OCI-LY7 (cell line): ENCODE measurements around the gene WIPF2. TPM values are rescaled to one million over a fixed set of nuclear protein-coding genes. Genes with fewer than 3 reads are reported as not detected.

Experiments
- BruUV-seq: library from RNA; stranded (reverse); fragments of 400-500 nt; replicated peaks from 2 replicates; lab custom pipeline; 2021; lab: Mats Ljungman, UMichigan
- CTCF ChIA-PET: fragments of 300-600 bp; sonication (Branson Sonifier 250); formaldehyde crosslinking; loops from one replicate; lab custom pipeline; 2022; ENCODE audit warnings: antibody characterized with exemption; ENCODE audit not compliant: unreplicated experiment; lab: Charles Lee
- POLR2A ChIA-PET: fragments of 300-600 bp; sonication (Branson Sonifier 250); formaldehyde crosslinking; loops from one replicate; lab custom pipeline; 2022; ENCODE audit warnings: antibody characterized with exemption; lab: Charles Lee
- DNase-seq: peaks from one replicate; pipeline ENCODE4 v3.0.0-alpha.2; 2015; ENCODE audit warnings: low spot score
- H2AFZ ChIP-seq: fragments of 200-600 bp; sonication (generic), shearing (Covaris generic); 2 replicates; pipeline ENCODE4 v1.6.1; 2014; ENCODE audit warnings: mild to moderate bottlenecking, antibody characterized with exemption, low read length, moderate library complexity
- H3K27ac ChIP-seq: fragments of 200-600 bp; sonication (generic); 2 replicates; pipeline ENCODE4 v1.5.1; 2014; ENCODE audit warnings: mixed run types, low read depth, mild to moderate bottlenecking, moderate library complexity, low read length, inconsistent platforms; ENCODE audit not compliant: poor library complexity, severe bottlenecking
- H3K36me3 ChIP-seq: fragments of 200-600 bp; sonication (generic); 2 replicates; pipeline ENCODE4 v1.6.1; 2014; ENCODE audit warnings: mild to moderate bottlenecking, antibody characterized with exemption, low read length, moderate library complexity, mixed read lengths; ENCODE audit not compliant: insufficient read depth
- H3K4me1 ChIP-seq: fragments of 200-600 bp; sonication (generic); 2 replicates; pipeline ENCODE4 v1.5.1; 2014; ENCODE audit warnings: mild to moderate bottlenecking, low read length; ENCODE audit not compliant: insufficient read depth, poor library complexity, severe bottlenecking
- H3K4me2 ChIP-seq: fragments of 200-600 bp; sonication (generic); 2 replicates; pipeline ENCODE4 v1.6.1; 2014; ENCODE audit warnings: mild to moderate bottlenecking, low read length
- H3K4me3 ChIP-seq: fragments of 200-600 bp; sonication (generic); 2 replicates; pipeline ENCODE4 v1.5.1; 2014; ENCODE audit warnings: mild to moderate bottlenecking, low read depth, low read length; ENCODE audit not compliant: poor library complexity, severe bottlenecking
- H3K79me2 ChIP-seq: fragments of 200-600 bp; sonication (generic); 2 replicates; pipeline ENCODE4 v1.6.1; 2016; ENCODE audit warnings: low read depth, mild to moderate bottlenecking, low read length, moderate library complexity, mixed read lengths; ENCODE audit not compliant: insufficient read depth
- H3K9me2 ChIP-seq: fragments of 200-600 bp; sonication (generic); 2 replicates; pipeline ENCODE4 v1.6.1; 2016; ENCODE audit warnings: mild to moderate bottlenecking, low read length, mixed read lengths; ENCODE audit not compliant: insufficient read depth
- H3K9me3 ChIP-seq: fragments of 200-600 bp; sonication (generic); 2 replicates; pipeline ENCODE4 v1.6.1; 2014; ENCODE audit warnings: mild to moderate bottlenecking, mixed run types, low read length, mixed read lengths
- H4K20me1 ChIP-seq: fragments of 200-600 bp; sonication (generic); 2 replicates; pipeline ENCODE4 v1.6.1; 2014; ENCODE audit warnings: mild to moderate bottlenecking, antibody characterized with exemption, low read length, moderate library complexity, mixed read lengths; ENCODE audit not compliant: insufficient read depth
- EZH2phosphoT487 ChIP-seq: fragments of 200-600 bp; sonication (generic); IDR thresholded peaks from 2 replicates; pipeline ENCODE4 v1.6.1; 2018; ENCODE audit warnings: low read depth, borderline replicate concordance, mild to moderate bottlenecking, mixed run types, antibody characterized with exemption, low read length, moderate library complexity, mixed read lengths
- intact Hi-C: fragments of 100-400 bp; cut with micrococcal nuclease; formaldehyde crosslinking; loops from one replicate; pipeline ENCODE4 v1.10.0; 2022; ENCODE audit not compliant: unreplicated experiment
- total RNA-seq, 2 experiments: library from RNA; depleted of rRNA in 1 of 2; stranded (reverse); fragments of >200 nt in 1 of 2; shearing (Covaris generic) in 1 of 2; gene quantifications; 2 replicates each; pipeline ENCODE4 v1.2.3, GENCODE V29; 2014 to 2022
- TF ChIP-seq, protein P1 (sequence below): fragments of 200-600 bp; sonication (generic); conservative IDR thresholded peaks from 2 replicates; pipeline ENCODE4 v1.5.1; 2014; ENCODE audit warnings: mild to moderate bottlenecking, antibody characterized with exemption, low read length, moderate library complexity, mixed read lengths

The WIPF2 gene
- total RNA-seq, 2 experiments from 2014 or later = 4.7 to 20.3 TPM

DNA sequence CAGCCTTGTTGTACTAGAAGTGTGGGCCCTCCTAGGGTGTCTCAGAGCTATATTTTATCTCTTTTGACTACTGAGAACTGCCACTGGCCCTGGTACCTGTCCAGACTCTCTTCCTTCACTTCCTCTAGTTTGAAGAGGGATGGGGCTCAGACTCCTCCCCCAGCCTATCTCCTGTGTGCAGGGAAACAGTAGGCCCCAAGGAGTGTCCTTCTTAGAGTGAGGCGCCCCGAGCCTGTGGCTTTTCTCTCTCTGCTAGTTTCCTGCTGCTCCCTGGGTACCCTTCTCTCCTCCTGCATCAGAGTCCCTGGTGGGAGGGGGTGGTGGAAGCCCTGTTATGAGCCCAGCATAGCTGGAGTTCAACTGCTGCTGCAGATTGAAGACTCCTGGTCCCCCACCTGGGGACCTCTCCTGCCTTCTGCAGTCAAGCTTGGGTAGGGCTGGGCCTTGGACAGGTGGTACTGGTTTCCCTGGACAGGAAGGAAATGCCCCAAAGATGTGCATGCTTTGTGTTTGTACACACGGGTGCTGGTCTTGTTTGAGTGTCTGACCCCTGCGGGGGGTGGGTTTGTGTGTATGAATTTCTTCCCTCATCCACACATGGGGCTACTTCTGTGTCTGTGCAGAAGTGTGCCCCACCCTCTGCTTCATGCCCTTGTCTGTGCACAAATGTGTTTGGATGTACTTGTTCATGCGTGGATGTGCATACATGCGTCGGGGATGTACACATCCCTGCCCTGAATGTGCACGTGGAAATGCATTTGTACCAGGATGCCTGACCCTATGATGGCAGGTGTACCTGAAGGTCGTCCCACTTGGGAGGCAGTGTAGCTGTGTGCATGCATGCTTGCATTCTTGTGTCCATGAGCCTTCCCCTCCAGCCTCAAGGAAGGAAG lies 96.8 kb downstream of the WIPF2 start:
- H4K20me1 ChIP-seq = no peaks in the 10 kb centered on the region
- no TSS peak for BruUV-seq
- intact Hi-C loops = no loop called here

DNA sequence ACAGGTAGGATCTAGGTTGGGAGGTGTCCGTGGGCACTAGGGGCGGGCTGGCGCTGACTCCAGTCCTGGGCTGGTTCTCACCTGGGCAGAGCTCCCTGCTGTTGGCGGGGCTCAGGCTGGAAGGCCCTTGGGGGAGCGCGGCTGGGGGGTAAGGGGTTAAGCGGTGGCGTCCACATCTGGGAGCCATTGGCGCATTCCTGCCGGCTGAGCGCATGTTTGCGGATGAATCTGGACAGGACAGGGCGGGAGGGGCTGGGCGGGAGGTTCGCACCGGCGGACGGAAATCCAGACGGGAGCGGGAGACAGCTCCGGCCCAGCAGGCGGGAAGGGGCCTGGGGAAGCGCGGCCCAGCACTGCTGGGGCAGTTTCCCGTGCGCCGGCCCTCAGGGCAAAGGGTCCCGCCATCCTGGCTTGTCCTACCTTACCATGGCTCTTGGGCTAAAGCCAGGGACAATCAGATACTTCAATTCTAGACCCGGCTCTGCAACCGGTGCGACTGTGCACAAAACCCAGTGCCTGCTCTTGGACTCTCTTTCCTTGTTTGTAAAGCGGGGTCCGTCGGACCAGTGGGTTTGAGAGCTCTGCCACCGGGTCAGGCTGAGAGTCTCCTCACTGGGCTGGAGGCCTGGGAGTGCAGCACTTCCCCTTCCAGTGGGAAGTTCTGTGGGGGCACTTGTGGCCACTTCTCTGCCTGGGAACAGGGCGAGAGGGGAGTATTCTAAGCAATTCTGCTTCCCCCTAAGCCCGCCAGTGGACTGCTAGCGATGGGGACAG lies 97.7 kb downstream of the WIPF2 start:
- Histone ChIP-seq H4K20me1 (peaks cover 4% of the 10 kb centered on the region; the same call in 1 of the 2 replicates), H3K4me1 (peaks cover 49% of the 10 kb centered on the region), H2AFZ (no peak overlapping the region), H3K9me3 (no peaks in the 10 kb centered on the region), H3K79me2 (no peaks in the 10 kb centered on the region), H3K36me3 (no peaks in the 10 kb centered on the region), H3K4me3 (no peak overlapping the region), H3K9me2 (no peaks in the 10 kb centered on the region), H3K4me2 (peak overlapping the region; percentile 93), H3K27ac (no peak overlapping the region)
- POLR2A ChIA-PET = interaction anchor here (0.6 to 1.2 kb wide), 4 partner anchors 8 to 125 kb away, joined by 3 to 4 read pairs (median 3); partner anchors contain the start of gene RARA
- CTCF ChIA-PET = interaction anchor here (0.6 to 1.6 kb wide), 4 partner anchors 9 to 127 kb away, joined by 3 to 9 read pairs (median 4); no protein-coding TSS in a partner anchor
- TF ChIP-seq, protein P1, sequence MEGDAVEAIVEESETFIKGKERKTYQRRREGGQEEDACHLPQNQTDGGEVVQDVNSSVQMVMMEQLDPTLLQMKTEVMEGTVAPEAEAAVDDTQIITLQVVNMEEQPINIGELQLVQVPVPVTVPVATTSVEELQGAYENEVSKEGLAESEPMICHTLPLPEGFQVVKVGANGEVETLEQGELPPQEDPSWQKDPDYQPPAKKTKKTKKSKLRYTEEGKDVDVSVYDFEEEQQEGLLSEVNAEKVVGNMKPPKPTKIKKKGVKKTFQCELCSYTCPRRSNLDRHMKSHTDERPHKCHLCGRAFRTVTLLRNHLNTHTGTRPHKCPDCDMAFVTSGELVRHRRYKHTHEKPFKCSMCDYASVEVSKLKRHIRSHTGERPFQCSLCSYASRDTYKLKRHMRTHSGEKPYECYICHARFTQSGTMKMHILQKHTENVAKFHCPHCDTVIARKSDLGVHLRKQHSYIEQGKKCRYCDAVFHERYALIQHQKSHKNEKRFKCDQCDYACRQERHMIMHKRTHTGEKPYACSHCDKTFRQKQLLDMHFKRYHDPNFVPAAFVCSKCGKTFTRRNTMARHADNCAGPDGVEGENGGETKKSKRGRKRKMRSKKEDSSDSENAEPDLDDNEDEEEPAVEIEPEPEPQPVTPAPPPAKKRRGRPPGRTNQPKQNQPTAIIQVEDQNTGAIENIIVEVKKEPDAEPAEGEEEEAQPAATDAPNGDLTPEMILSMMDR = no peak
- TF ChIP-seq EZH2phosphoT487 = no peak
- intact Hi-C loops = no loop called here
- BruUV-seq = no TSS peak
- DNase-seq = no peak

More for the DNA sequence above, 96.8 kb downstream of the WIPF2 start:
- no peak overlapping the region for H3K4me2 ChIP-seq
- no peak for DNase-seq
- no peaks in the 10 kb centered on the region for H3K9me2 ChIP-seq
- no peaks in the 10 kb centered on the region for H3K36me3 ChIP-seq
- H3K79me2 ChIP-seq = no peaks in the 10 kb centered on the region
- no peak overlapping the region for H2AFZ ChIP-seq
- H3K4me3 ChIP-seq = no peak overlapping the region
- H3K27ac ChIP-seq = no peak overlapping the region
- ChIA-PET POLR2A (interaction anchor here (1.0 to 1.2 kb wide), 2 partner anchors 9 to 19 kb away, joined by 3 read pairs; no protein-coding TSS in a partner anchor), CTCF (interaction anchor here (1.6 kb wide), 1 partner anchor 23 kb away, joined by 4 read pairs; no protein-coding TSS in a partner anchor)
- peaks cover 47% of the 10 kb centered on the region for H3K4me1 ChIP-seq
- TF ChIP-seq, protein P1 = no peak
- TF ChIP-seq EZH2phosphoT487 = no peak
- no peaks in the 10 kb centered on the region for H3K9me3 ChIP-seq
